Measurements from ENCODE around the gene CDK6.

Gene CDK6

GRCh38 chr7:92622030-92622429 lies 214.3 kb downstream of the CDK6 start:
- DNase-seq (ENCODE audit: low read depth), result no peak
- H3K4me3 ChIP-seq (ENCODE audit: low read depth, low read length), result no peak overlapping the region
- no peak for TF ChIP-seq CTCF (IDR thresholded peaks at IDR 0.05; ENCODE audit: low read depth, low read length, missing control alignments)

- TF ChIP-seq CTCF (IDR thresholded peaks at IDR 0.05; ENCODE audit: low read depth, low read length, missing control alignments), result no peak
- DNase-seq (ENCODE audit: low read depth), result no peak
- no peak overlapping the region for H3K4me3 ChIP-seq (ENCODE audit: low read depth, low read length)
These were observed 214.8 kb downstream of the CDK6 start for GRCh38 chr7:92621561-92622023.

GRCh38 chr7:92621026-92621540 lies 215.3 kb downstream of the CDK6 start:
- DNase-seq (ENCODE audit: low read depth), result peak; percentile 79
- TF ChIP-seq CTCF (IDR thresholded peaks at IDR 0.05; ENCODE audit: low read depth, low read length, missing control alignments), result peak; percentile 71
- no peak overlapping the region for H3K4me3 ChIP-seq (ENCODE audit: low read depth, low read length)

- no peak for TF ChIP-seq CTCF (IDR thresholded peaks at IDR 0.05; ENCODE audit: low read depth, low read length, missing control alignments)
- no peak overlapping the region for H3K4me3 ChIP-seq (ENCODE audit: low read depth, low read length)
- DNase-seq (ENCODE audit: low read depth), result no peak
These were observed 220.5 kb downstream of the CDK6 start for GRCh38 chr7:92615861-92616260.

GRCh38 chr7:92614660-92615174 lies 221.7 kb downstream of the CDK6 start:
- TF ChIP-seq CTCF (IDR thresholded peaks at IDR 0.05; ENCODE audit: low read depth, low read length, missing control alignments), result no peak
- H3K4me3 ChIP-seq (ENCODE audit: low read depth, low read length), result no peak overlapping the region
- DNase-seq (ENCODE audit: low read depth), result no peak

- no peak for TF ChIP-seq CTCF (IDR thresholded peaks at IDR 0.05; ENCODE audit: low read depth, low read length, missing control alignments)
- H3K4me3 ChIP-seq (ENCODE audit: low read depth, low read length), result no peak overlapping the region
- no peak for DNase-seq (ENCODE audit: low read depth)
These were observed 222.7 kb downstream of the CDK6 start for GRCh38 chr7:92613720-92614119.

GRCh38 chr7:92613214-92613613 lies 223.2 kb downstream of the CDK6 start:
- H3K4me3 ChIP-seq (ENCODE audit: low read depth, low read length), result no peak overlapping the region
- no peak for DNase-seq (ENCODE audit: low read depth)
- TF ChIP-seq CTCF (IDR thresholded peaks at IDR 0.05; ENCODE audit: low read depth, low read length, missing control alignments), result no peak
